HEK293 (cell line): ENCODE data around the gene PPP3CA.

ENCODE experiments used
- ZNF274 ChIP-seq, 2 experiments: fragments of 200-500 bp in 1 of 2; fragments of 450-650 bp in 1 of 2; sonication (Bioruptor generic) in 1 of 2; formaldehyde crosslinking in 1 of 2; IDR thresholded peaks; 2 replicates each; pipeline versions ENCODE4 v1.5.1 to v1.6.1; 2014 to 2016; ENCODE audit warnings: borderline replicate concordance in 1 of 2, inconsistent platforms in 1 of 2, low read length in 1 of 2, missing biosample characterization in 1 of 2, missing genetic modification characterization in 1 of 2
- ZNF423 ChIP-seq: fragments of 450-650 bp; formaldehyde crosslinking; IDR thresholded peaks from 2 replicates; pipeline ENCODE4 v1.5.1; 2016; ENCODE audit warnings: missing biosample characterization, missing genetic modification characterization
- TF ChIP-seq, protein P1 (sequence below): fragments of 450-650 bp; formaldehyde crosslinking; IDR thresholded peaks from 2 replicates; pipeline ENCODE4 v1.5.1; 2016; ENCODE audit warnings: missing biosample characterization, missing genetic modification characterization

DNA sequence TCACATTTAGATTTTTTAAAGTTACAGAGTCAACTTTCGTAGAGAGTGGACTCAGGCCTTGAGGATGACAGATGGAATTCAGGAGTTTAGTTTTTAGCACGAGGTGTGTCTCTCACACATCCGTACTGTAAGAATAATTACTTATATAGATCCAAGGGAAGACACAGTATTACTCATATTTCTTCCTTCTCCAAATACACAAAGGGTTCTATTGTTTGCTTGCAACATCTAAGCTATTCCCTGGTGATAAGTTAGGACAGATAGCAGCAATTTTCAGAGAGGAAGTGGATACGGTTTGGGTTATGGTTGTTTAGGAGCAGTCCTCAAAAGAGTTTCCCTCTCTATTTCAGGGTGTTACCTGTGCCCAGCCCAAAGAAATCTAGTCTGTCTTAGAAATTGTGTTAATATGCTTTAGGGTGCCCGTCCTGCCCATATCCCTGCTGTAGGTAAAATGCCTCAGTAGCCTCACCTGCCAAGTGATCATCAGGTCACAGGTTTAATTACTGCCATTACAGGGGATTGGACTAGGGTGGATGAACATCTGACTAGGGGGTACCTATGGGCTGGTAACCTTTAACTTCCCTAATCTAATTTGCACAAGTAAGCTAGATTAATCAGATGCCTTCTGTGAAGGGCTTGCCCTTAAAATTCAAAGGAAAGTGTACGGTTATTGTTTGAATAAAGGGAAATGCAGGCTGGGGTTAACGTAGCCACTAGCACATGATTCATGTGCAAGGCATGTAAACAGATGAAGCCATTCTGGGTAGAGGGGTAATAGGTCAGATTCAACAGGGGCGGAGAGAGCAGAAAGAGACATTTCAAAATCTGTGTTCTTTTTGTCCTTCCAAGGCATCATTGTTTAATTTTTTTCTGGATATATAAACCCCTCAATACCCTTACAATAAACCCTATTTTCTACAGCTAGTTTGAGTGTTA, 8.7 kb upstream of the PPP3CA start:
- TF ChIP-seq ZNF274 (IDR thresholded peaks at IDR 0.05; ENCODE audit: low read length) (no peak), ZNF274 (tag by site-specific recombination; IDR thresholded peaks at IDR 0.05; ENCODE audit: borderline replicate concordance) (no peak), ZNF423 (tag by site-specific recombination) (no peak)
- TF ChIP-seq, protein P1, sequence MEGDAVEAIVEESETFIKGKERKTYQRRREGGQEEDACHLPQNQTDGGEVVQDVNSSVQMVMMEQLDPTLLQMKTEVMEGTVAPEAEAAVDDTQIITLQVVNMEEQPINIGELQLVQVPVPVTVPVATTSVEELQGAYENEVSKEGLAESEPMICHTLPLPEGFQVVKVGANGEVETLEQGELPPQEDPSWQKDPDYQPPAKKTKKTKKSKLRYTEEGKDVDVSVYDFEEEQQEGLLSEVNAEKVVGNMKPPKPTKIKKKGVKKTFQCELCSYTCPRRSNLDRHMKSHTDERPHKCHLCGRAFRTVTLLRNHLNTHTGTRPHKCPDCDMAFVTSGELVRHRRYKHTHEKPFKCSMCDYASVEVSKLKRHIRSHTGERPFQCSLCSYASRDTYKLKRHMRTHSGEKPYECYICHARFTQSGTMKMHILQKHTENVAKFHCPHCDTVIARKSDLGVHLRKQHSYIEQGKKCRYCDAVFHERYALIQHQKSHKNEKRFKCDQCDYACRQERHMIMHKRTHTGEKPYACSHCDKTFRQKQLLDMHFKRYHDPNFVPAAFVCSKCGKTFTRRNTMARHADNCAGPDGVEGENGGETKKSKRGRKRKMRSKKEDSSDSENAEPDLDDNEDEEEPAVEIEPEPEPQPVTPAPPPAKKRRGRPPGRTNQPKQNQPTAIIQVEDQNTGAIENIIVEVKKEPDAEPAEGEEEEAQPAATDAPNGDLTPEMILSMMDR (tag by site-specific recombination) = no peak
